GM20431 (cell line): ENCODE data around the gene ZNF660.
"Not testable (repeated sequence)": the region's sequence is repeated elsewhere in the genome, so short reads cannot be mapped to it uniquely, and the experiment has no call there.

Experiments used
- in situ Hi-C: fragments of 300-500 bp; cut with MseI, MboI; formaldehyde crosslinking; loops from one replicate; pipeline ENCODE4 v1.15.0; 2020; ENCODE audit warnings: low sequenced_read_pairs; ENCODE audit not compliant: unreplicated experiment

The ZNF660 gene

DNA sequence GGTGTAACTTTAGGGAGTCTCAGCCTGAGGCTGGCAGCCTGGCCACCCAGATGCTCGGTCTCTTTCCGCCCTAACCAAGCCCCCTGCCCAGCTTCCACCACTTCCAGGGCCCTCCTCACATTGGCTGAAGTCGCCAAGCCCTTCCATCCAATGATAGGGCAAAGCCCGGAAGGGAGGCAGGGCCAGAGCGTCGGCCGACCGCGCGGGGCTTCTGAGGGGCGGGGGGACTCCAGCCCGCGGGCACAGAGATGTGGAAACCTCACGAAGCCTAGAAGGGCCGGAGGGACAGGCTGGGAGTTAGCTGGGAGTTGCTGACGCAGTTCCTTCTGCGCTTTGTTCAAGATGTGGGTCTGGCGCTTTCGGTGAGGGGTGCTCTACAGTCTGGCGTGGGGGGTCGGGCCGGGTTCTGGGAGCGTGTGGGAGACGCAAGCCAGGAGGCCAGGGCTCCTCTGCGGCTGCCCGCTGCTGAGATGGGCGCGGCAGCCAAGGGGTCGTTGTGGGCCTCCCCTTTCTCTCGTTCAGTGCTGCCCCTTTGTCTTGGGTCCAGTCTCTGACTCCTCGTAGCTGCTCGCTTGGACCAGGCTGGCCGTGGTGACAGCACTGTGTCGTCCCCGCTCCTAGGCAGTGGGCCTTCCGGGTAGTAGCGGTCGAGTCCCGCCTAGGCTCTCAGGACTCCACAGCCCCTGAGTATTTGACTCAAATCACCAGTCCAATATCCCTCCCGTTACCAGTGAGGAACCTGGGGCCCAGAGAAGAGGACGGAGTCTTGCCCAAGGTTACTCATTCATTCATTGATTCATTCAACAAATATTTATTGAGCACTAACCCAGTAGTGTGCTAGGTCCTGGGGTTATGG lies at the start of gene ZNF660:
Gene ZNF660, plus strand, starts transcription at position 319 of the 856 bp plus-strand sequence. CDS start 9,230 bp downstream, outside the sequence.
- in situ Hi-C loops = no loop called here

DNA sequence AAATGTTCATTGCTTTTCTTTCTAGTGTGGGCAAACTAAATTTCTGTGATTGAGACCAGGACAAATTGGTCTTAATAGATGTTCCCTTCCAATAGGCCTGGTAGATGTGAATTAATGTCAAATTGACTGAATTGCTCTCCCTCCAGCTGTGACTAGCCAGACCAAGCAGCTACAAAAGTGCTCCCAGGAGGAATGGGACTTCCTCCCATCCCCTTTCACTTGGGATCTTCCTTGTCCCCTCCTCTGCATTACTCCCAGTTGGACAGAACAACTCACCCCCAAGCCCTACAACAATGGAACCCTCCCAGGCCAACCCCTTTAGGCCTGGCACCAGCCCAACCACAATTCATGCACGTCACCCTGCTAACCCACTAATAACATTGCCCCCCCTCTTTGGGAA lies 49.4 kb upstream of the ZNF660 start:
- in situ Hi-C loops = loop anchor here (10.0 kb wide), 1 partner anchor 379 kb away; no protein-coding TSS in a partner anchor

DNA sequence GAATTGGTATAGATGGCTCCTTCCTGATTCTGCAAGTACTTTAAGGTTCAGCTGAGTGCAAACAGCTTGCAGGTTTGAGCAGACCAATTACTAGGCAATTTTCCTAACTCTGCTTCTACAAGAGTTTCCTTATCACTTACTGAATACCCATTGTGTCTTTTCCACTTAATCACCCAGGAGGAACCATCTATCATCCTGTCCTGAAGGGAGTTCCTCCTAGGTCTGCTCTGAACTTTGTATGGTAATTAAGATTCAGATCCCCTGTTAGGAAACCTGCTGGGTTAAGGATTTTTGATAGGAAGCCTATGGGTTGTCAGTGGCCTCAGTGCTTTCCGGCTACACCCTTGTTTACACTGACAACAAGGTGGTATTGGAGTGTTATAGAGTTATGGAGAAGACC lies 40.0 kb upstream of the ZNF660 start:
- in situ Hi-C loops = not testable (repeated sequence)

DNA sequence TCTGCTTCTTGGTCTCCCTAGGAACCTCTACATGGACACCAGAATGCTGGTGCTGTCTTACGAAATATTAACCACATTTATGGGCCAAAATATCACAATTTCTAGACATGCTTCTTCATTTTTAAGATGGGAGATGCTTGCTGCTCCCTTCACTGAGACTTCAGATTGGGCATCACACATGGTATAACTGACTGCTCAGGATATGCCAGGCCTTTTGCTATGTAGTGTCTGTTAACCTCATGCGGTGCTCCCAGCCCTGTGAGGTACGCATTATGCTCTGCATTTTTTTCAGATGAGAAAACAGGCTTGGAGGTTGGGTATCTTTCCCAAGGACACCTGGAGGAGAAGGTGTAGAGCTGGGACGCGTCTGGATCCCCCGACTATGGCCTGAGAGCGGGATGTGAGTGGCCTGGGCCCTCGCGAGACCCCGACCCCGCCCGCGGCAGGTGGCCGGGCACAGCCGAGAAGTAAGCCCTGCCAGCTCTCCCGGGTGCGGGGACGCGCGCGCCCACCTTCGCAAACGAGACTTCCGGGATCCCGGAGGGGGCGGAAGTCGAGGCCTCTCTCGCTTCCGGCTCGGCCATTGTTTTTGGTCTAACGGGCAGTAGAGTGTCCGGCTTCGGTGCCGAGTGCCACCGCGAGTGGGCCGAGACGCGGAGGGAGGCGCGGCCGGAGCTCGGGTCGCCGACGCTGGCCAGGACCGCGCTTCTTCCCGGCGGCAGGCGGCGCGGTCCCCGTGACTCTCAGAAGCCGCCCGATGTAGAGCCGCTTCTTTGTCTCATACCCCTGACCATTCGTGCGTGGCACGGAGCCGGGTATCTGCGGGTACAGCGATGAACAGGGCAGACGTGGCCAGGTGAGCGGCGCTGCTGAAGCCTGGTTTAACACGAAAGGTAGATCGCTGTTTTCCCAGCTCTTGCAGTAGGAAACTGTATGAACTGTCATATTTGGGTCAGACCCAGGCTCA lies 29.9 kb upstream of the ZNF660 start, which contains the start of gene ZKSCAN7:
Gene ZKSCAN7, plus strand, starts transcription at position 568 of the 967 bp plus-strand sequence. CDS start 1,855 bp downstream, outside the sequence.
- in situ Hi-C loops = no loop called here

DNA sequence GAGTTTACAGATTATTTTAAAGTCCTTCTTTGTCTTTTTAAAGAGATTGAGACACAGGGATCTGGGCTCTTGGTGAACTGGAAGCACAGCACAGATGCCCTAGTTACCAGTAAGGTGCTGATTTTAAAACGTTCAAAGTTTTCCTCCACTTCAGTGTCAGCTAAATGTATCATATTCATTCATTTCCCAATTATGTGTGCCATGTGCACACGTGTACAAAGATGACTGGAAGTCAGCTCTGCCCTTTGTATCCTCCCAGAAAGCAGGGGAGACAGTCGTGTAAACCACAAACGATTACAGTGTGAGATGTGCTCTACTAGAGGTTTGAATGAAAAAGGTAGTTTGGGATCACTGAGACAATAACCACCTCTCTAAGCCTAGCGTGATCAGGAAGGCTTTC lies 29.0 kb upstream of the ZNF660 start:
- in situ Hi-C loops = no loop called here

DNA sequence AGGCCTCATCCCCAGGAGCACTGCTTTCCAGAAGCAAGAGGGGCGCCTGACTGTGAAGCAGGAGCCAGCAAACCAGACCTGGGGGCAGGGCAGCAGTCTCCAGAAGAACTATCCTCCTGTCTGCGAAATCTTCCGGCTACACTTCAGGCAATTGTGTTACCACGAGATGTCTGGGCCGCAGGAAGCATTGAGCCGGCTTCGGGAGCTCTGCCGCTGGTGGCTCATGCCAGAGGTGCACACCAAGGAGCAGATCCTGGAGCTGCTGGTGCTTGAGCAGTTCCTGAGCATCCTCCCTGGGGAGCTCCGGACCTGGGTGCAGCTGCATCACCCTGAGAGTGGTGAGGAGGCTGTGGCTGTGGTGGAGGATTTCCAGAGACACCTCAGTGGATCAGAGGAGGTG lies 27.7 kb upstream of the ZNF660 start:
- in situ Hi-C loops = no loop called here

DNA sequence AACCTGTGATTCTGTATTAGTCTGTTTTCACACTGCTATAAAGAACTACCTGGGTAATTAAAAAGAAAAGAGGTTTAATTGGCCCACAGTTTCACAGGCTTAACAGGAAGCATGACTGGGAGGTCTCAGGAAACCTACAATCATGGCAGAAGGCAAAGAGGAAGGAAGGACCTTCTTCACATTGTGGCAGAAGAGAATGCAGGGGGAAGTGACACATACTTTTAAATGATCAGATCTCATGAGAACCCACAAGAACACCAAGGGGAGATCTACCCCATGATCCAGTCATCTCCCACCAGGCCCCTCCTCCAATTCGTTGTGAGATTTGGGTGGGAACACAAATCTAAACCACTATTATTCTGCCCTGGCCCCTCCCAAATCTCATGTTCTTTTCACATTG lies 23.7 kb upstream of the ZNF660 start:
- in situ Hi-C loops = no loop called here

DNA sequence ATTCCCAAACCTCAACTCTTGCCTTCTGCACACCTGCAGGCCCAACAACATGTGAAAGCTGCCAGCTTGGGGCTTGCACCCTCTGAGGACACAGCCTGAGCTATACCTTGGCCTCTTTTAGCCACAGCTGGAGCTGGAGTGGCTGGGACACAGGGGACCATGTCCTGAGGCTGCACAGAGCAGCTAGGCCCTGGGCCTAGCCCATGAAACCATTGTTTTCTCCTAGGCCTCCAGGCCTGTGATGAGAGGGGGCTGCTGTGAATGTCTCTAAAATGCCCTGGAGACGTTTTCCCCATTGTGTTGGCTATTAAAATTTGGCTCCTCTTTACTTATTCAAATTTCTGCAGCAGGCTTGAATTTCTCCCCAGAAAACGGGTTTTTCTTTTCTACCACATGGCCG lies 22.6 kb upstream of the ZNF660 start:
- in situ Hi-C loops = no loop called here

DNA sequence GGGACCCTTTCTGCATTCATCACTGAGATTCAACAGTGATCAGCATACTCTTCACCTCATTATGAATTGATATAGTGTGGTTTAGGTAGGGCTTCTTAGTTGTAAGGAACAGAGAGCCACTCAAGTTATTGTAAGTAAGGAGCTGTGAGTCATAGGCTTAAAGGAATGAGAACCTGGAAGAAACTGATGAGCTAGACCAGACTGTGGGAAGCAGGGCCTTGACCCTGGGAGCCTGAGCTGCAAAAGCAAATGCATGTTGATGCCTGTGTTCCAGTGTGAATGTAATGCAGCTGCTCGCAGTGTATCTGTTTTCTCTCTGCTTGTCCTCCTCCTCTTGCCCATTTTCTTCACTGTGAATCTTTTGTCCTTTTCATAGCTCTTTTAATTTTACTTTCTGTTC lies 16.2 kb upstream of the ZNF660 start:
- in situ Hi-C loops = no loop called here

DNA sequence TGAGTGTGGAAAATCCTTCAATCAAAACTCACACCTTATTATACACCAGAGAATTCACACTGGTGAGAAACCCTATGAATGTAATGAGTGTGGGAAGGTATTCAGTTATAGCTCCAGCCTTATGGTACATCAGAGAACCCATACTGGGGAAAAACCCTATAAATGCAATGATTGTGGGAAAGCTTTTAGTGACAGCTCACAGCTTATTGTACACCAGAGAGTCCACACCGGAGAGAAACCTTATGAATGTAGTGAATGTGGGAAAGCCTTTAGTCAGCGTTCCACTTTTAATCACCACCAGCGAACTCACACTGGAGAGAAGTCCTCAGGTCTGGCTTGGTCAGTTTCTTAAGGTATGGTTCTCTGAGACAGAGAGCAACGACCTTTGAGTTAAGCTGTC lies 13.7 kb upstream of the ZNF660 start:
- in situ Hi-C loops = no loop called here

DNA sequence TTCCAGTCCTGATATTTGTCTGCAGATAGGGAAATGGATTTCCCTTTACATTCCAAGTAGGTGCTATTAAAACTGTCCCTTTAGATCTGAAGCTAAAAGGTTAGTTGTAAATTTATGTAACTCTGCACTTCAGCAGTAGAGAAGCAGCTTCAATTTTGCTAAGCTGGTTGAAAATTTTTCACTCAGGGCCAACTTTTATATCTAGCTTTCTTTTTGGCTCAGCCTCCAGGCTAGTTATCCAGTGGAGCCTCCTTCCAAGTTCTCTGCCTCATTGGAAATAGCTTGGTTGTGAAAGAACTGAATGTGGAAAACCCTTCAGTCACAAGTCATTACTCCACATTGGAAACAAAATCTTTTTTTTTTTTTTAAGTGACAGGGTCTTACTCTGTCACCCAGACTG lies 8.2 kb upstream of the ZNF660 start:
- in situ Hi-C loops = no loop called here

DNA sequence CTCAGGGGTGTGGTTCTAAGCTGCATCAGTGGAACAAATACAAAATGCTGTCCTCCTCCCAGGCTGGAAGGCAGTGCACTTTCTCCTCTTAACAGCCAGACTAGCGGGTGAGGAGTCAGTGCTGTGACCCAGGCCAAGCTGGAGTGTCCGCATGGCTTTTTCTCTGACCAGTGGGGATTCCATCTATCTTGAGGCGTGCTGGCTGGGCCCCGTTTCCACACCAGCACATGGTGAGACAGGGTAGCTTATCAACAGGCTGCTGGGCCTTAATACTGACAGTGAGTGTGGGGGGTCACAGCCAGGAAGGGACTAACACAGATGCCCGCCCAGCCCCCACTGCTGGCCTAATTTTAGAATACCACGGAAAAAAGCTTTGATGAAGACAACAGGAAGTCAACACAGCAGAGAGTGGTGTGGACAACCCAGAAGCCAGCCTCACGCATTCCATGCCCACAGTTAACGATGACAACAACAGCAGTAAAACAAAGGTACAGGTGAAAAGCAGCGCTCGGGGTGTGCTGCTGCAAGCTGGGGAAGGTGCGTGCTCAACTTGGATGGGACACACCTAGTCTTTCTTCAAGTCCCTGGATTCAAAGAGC lies 7.3 kb upstream of the ZNF660 start:
- in situ Hi-C loops = not testable (repeated sequence)

DNA sequence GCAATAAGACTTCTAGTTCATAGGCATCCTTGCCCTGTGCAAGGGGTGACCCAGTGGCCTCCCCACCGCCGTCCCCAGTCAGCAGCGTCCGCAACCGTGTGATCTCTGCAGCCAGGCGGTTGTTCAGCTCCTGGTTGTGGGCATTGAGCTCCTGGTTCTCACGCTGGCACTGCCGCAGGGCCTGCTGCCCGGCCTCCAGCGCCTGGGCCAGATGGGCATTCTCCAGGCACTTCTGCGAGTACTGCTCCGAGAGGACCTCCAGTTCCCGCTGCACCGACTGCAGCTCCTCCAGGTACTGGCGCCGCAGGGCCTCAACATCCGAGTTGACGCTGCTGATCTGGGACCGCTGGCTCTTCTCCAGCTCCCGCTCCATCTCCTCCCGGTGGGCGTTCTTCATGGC lies 6.4 kb upstream of the ZNF660 start:
- in situ Hi-C loops = not testable (repeated sequence)

DNA sequence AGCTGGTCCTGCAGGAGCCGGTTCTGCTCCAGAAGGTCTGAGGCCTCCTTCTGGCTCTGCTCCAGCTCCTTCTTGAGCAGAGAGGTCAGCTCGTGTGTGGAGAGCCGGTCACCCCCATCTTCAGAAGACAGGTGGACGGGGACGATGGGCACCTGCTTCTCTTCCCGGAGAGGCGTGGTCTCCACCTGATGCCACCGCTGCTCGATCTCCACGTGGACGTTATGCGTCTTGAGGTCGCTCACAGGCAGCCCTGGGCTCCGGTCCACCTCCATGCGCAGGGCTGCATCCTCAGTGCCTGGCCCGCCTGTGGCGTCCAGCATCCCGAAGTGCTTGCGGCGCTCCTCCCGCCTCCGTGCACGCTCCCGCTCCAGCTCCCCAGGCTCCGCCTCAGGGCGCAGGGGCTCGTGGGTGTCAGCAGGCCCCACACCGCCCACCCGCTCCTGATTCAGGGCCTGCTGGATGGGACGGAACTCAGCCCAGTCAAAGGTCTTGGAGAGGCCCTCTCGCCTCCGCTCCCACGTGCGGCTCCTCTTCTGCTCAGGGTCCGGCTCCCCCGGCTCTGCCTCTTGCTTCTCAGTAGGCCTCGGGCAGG lies 5.7 kb upstream of the ZNF660 start:
- in situ Hi-C loops = not testable (repeated sequence)

DNA sequence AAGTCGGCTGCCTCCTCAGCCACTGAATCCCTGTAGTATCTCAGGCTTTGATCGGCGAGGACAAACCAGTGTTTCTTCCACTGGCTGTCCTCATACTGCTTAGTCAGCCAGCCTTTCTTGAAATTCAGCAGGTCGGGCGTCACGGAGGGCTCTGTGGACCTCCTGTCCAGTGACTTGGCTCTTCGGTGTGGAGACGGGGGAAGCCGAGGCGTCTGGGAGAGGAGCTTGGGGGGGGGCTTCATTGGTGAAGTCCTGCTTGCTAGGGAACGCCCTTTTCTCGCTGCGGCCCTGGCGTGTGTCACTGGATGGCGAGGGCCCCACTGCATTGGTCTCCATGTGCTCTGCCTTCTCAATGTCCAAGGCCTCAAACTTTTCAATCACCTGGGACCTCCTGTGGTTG lies 5.0 kb upstream of the ZNF660 start:
- in situ Hi-C loops = not testable (repeated sequence)

DNA sequence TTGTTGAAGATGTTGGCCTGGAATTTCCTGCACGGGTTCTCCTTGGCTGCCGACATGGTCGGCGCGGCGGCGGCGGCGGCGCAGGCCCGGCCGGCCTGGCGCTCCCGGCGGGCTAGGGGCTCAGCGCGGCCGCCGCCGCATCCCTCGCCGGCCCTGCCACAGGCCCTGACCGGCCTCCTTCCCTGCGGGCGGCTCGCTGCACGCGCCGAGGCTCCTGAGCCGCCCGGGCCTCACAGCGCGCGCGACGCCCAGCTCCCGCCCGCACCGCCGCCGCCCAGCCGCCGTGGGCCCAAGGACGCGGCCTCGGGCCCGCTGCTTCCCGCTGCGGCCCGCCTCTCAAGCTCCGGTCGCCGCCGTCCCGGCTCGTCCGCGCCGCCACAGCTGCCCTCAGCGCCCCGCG lies 3.8 kb upstream of the ZNF660 start:
- in situ Hi-C loops = not testable (repeated sequence)

DNA sequence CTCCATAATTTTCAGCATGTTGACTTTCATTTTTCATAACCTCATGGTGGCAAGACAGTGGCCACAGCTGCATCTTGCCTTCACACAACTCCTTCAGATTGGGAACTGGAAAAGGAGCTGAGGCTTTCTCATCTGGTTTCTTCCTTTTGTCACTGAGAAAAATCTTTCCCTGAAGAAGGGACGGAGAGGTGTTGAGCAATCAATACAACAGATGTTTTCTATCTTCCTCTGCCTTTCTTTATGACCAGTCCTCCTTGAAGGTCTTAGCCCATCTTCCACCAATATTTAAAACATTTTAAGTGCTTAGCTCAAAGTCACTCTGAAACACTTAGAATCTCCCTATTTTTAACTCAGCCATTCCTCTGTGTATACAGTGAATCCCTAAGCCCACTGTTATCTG lies 11.9 kb downstream of the ZNF660 start:
- in situ Hi-C loops = no loop called here

DNA sequence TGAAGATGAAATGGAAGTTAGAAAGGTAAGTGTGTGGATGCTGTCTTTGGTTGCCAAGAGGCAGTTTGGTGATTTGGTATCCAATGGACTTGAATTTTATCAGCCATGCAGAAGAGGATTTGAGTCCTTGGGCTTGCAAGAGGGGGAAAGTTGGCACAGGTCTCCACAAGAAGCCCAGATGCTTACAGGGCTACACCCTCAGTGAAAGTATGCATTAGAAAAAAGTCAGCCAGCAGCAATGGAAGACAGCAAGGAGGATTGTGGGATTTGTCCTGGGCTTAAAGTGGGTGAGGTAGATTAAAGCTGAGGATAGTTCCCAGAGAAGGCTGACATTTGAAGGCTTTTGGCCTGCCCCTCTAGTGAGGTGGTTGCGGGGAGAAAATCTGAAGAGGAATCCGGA lies 17.0 kb downstream of the ZNF660 start:
- in situ Hi-C loops = no loop called here

DNA sequence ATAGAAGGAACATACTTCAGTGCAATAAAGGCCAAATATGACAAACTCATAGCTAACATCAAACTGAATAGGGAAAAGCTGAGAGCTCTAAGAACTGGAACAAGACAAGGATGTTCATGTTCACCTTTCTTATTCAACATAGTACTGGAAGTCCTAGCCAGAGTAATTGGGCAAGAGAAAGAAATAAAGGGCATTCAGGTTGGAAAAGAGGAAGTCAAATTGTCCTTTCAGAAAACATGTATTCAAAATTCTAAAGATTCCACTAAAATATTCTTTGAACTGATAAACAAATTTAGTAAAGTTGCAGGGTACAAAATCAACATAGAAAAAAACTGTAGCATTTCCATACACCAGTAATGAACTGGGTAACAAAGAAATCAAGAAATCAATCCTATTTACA lies 27.9 kb downstream of the ZNF660 start:
- in situ Hi-C loops = no loop called here
